ENCODE data around the gene GADD45B.

- TF ChIP-seq CTCF (IDR thresholded peaks at IDR 0.05; ENCODE audit: poor library complexity, severe bottlenecking) (no peak), POLR2AphosphoS5 (IDR thresholded peaks at IDR 0.05) (no peak)
These were observed 14.7 kb downstream of the GADD45B start for GRCh38 chr19:2490659-2491058.

Data from neural cell (in vitro differentiated cells).